ENCODE data around the gene CACNA2D1.

The CACNA2D1 gene

DNA sequence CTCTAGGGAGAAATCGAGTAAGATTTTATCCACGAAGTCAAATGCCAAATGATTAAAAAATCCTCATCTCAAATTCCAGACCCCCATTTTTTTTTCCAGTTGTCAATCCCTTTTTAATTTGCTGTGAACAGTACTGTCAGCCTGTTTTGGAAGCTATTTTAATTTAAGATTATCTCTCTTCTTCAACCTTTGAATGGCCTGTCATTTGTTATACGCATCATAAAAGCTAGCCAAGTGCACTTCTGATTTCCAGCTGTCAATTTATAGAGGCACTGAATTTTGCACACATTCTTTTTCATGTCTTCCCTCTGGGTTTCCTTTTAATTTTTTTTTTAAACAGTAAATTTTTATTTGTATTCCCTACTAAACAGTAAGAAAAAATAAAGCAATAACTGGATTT lies 337.4 kb downstream of the CACNA2D1 start:
- in situ Hi-C loops (cut with MboI; ENCODE audit: low sequenced_read_pairs, unreplicated experiment), result no loop called here
- DNase-seq (ENCODE audit: low spot score), result no peak
- TF ChIP-seq, protein P1, sequence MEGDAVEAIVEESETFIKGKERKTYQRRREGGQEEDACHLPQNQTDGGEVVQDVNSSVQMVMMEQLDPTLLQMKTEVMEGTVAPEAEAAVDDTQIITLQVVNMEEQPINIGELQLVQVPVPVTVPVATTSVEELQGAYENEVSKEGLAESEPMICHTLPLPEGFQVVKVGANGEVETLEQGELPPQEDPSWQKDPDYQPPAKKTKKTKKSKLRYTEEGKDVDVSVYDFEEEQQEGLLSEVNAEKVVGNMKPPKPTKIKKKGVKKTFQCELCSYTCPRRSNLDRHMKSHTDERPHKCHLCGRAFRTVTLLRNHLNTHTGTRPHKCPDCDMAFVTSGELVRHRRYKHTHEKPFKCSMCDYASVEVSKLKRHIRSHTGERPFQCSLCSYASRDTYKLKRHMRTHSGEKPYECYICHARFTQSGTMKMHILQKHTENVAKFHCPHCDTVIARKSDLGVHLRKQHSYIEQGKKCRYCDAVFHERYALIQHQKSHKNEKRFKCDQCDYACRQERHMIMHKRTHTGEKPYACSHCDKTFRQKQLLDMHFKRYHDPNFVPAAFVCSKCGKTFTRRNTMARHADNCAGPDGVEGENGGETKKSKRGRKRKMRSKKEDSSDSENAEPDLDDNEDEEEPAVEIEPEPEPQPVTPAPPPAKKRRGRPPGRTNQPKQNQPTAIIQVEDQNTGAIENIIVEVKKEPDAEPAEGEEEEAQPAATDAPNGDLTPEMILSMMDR (IDR thresholded peaks at IDR 0.05; ENCODE audit: borderline replicate concordance, control extremely low read depth, extremely low read depth, insufficient read depth, missing control alignments), result no peak

DNA sequence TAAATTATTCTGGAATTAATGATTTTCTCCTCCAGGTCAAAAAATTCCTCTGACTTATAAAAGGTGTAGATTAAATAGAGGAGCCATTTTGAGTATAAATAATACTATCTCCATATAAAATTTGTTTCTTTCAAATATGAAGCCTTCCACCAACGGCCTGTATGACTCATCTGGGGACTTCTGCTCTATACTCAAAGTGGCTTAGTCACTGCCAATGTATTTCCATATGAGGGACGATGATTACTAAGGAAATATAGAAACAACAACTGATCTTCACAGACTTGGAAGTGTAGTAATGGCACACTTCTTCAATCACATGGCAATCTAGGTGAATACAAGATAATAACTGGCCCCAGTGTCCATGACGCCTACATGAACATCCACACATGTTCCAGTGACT lies 338.1 kb downstream of the CACNA2D1 start:
- in situ Hi-C loops (cut with MboI; ENCODE audit: low sequenced_read_pairs, unreplicated experiment), result no loop called here
- TF ChIP-seq, protein P1 (IDR thresholded peaks at IDR 0.05; ENCODE audit: borderline replicate concordance, control extremely low read depth, extremely low read depth, insufficient read depth, missing control alignments), result no peak
- DNase-seq (ENCODE audit: low spot score), result no peak

DNA sequence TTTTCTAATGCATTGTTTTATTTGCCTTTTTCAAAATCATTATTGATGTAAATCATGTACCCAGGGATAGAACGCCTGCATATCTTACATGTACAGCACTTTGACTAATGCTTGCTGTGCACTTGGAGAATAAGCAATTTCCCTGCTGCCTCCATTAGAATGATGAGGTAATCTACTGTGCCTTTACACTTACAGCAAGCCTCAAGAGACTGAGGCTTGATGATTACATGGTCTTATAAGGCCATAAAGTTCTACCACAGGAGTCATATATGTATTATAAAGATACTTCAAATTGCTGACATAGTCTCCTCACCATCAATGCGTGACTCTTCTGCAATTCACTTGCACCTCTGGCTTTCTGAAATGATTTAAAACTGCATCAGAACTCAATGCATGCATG lies 345.2 kb downstream of the CACNA2D1 start:
- TF ChIP-seq, protein P1 (IDR thresholded peaks at IDR 0.05; ENCODE audit: borderline replicate concordance, control extremely low read depth, extremely low read depth, insufficient read depth, missing control alignments), result no peak
- no peak for DNase-seq (ENCODE audit: low spot score)
- in situ Hi-C loops (cut with MboI; ENCODE audit: low sequenced_read_pairs, unreplicated experiment), result no loop called here

DNA sequence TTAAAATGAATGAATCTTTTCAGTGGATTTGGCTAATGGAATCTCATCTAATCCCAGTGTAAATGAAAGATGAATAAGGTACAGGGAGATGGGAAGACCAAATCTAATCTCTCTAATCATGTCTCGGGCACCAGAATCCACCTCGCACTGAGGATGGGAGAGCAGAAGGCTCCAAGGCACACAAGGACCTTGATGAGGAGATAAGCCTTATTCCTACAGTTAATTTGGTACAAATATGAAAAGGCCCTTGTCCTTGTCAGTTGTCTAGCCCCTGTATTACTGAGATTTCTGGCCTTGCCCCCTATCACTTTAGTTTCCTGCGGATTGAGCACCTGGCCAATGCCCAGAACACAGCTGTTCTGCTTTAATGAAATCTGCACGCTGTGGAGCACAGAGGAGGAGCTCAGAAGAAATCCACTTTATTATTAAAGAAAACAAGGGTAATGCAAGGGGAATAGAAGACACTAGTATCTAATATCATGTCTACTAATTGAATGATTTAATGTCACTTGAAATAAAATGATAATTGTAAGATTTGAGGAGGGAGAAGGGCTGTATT lies 352.4 kb downstream of the CACNA2D1 start:
- no peak for DNase-seq (ENCODE audit: low spot score)
- in situ Hi-C loops (cut with MboI; ENCODE audit: low sequenced_read_pairs, unreplicated experiment), result no loop called here
- TF ChIP-seq, protein P1 (IDR thresholded peaks at IDR 0.05; ENCODE audit: borderline replicate concordance, control extremely low read depth, extremely low read depth, insufficient read depth, missing control alignments), result no peak

DNA sequence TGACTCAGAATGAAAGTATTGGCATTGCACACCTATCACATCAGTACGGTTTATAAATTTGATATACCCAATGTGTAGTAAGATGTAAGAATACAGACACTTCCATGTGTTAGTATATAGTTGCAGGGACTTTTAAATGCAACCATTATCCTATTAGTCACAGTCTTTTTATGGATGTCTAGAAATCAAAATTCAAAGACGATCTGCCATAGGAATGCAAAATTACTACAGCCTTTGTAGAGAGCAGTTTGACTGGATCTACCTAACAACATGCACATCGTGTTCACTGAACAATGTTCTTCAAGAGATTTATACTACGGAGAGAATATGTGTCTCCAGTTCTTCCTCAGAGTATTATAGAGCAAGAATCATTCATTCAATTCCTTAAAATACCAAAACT lies 356.5 kb downstream of the CACNA2D1 start:
- TF ChIP-seq, protein P1 (IDR thresholded peaks at IDR 0.05; ENCODE audit: borderline replicate concordance, control extremely low read depth, extremely low read depth, insufficient read depth, missing control alignments), result no peak
- in situ Hi-C loops (cut with MboI; ENCODE audit: low sequenced_read_pairs, unreplicated experiment), result no loop called here
- DNase-seq (ENCODE audit: low spot score), result no peak

DNA sequence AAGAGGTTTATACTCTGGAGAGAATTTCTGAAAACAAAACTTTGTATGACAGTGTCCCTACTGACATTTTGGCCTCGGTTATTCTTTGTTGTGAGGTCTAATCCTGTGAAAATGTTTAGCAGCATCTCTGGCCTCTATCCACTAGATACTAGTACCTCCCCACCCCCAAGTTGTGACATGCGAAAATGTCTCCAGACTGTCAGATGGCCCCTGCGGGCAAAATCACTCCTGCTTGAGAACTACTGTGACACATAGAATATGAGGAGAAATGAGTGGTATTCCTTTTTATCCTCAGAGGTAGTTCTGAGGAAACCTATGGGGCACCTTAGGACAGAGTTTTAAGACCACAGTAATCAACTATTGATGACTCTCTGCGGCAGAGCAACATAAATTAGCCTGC lies 358.5 kb downstream of the CACNA2D1 start:
- no peak for DNase-seq (ENCODE audit: low spot score)
- TF ChIP-seq, protein P1 (IDR thresholded peaks at IDR 0.05; ENCODE audit: borderline replicate concordance, control extremely low read depth, extremely low read depth, insufficient read depth, missing control alignments), result no peak
- in situ Hi-C loops (cut with MboI; ENCODE audit: low sequenced_read_pairs, unreplicated experiment), result no loop called here

Data from GM13976 (cell line).